Nephron (organoid): ENCODE measurements around the gene CTCFL.

Experiments used
- H3K27ac Mint-ChIP-seq, 3 experiments: 2 replicates each; pipeline ENCODE4 v1.8.0; 2020; ENCODE audit warnings: mixed read lengths in 3 of 3, mild to moderate bottlenecking in 2 of 3, moderate library complexity in 1 of 3
- H3K27me3 Mint-ChIP-seq: 2 replicates; pipeline ENCODE4 v1.8.0; 2021; ENCODE audit warnings: low read depth, mild to moderate bottlenecking, moderate library complexity, mixed read lengths
- H3K36me3 Mint-ChIP-seq: 2 replicates; pipeline ENCODE4 v1.8.0; 2020; ENCODE audit warnings: low read depth, mixed read lengths
- H3K4me1 Mint-ChIP-seq: 2 replicates; pipeline ENCODE4 v1.8.0; 2020; ENCODE audit warnings: mixed read lengths
- H3K4me3 Mint-ChIP-seq, 3 experiments: 2 replicates each; pipeline ENCODE4 v1.8.0; 2020; ENCODE audit warnings: mild to moderate bottlenecking in 3 of 3, mixed read lengths in 3 of 3, moderate library complexity in 2 of 3
- H3K9me3 Mint-ChIP-seq: 2 replicates; pipeline ENCODE4 v1.8.0; 2020; ENCODE audit warnings: mixed read lengths
- CTCF ChIP-seq, 3 experiments: fragments of 200-600 bp; sonication (generic); IDR thresholded peaks; one replicate each; pipeline ENCODE4 v1.5.0; 2021; ENCODE audit warnings: antibody characterized with exemption in 3 of 3; ENCODE audit not compliant: unreplicated experiment in 3 of 3

Gene CTCFL

DNA sequence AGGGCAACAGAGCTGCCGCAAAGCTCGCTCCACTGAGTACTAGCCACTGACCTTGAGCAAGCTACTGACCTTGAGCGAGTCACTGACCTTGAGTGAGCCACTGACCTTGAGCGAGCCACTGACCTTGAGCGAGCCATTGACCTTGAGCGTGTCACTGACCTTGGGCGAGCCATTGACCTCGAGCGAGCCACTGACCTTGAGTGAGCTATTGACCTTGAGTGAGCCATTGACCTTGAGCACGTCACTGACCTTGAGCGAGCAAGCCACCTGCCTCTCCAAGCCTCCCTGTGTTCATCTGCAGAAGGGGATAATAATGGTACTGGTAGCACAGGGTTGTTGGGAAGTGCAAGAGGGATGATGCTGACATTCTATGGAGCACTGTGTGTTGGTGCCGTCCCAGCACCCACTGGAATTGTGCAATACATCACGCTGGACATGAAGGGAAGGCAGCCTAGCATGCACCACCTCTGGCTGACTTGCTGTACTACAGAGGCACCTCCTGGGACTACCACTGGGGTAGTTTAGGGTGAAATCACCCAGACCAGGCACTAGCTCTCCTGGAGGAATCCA lies 60.2 kb downstream of the CTCFL start:
- no peaks in the 10 kb centered on the region for H3K9me3 Mint-ChIP-seq

GRCh38 chr20:57462781-57463180 lies 62.2 kb downstream of the CTCFL start:
- Mint-ChIP-seq H3K27me3 (peaks cover 17% of the 10 kb centered on the region), H3K27ac (no peak overlapping the region), H3K4me3 (no peak overlapping the region), H3K36me3 (peaks cover 3% of the 10 kb centered on the region), H3K9me3 (no peaks in the 10 kb centered on the region), H3K4me1 (peaks cover 8% of the 10 kb centered on the region)
- no peak for TF ChIP-seq CTCF (IDR thresholded peaks at IDR 0.05; ENCODE audit: unreplicated experiment in 3 of 3)

More for the DNA sequence above, 60.2 kb downstream of the CTCFL start:
- H3K4me1 Mint-ChIP-seq, result peaks cover 18% of the 10 kb centered on the region
- peaks cover 32% of the 10 kb centered on the region for H3K27me3 Mint-ChIP-seq
- H3K4me3 Mint-ChIP-seq, result no peak overlapping the region
- no peak overlapping the region for H3K27ac Mint-ChIP-seq
- no peak for TF ChIP-seq CTCF (IDR thresholded peaks at IDR 0.05; ENCODE audit: unreplicated experiment in 3 of 3)
- H3K36me3 Mint-ChIP-seq, result peaks cover 3% of the 10 kb centered on the region

DNA sequence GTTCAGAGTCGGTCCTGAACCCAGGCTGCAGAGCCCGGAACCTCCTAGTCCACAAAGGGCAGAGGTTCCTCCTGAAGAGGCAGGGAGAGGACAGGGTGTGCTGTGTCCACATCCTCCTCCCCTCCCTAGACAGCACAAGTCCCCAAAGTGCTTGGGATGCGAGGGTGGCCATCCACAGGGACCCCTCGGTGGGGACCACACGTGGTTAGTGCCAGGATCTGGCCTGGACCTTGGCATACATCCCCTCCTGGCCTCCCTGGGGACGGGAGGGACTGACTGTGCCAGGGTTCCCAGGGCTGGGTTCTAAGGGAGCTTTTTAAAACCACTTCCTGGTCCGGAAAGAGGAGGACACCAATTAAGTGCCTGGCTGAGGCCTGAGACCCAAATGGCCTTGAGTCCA lies 63.2 kb downstream of the CTCFL start:
- Mint-ChIP-seq H3K4me1 (peaks cover 8% of the 10 kb centered on the region), H3K36me3 (peaks cover 3% of the 10 kb centered on the region), H3K27me3 (peaks cover 17% of the 10 kb centered on the region), H3K4me3 (no peak overlapping the region), H3K27ac (no peak overlapping the region), H3K9me3 (no peaks in the 10 kb centered on the region)
- TF ChIP-seq CTCF (IDR thresholded peaks at IDR 0.05; ENCODE audit: unreplicated experiment in 3 of 3), result no peak

DNA sequence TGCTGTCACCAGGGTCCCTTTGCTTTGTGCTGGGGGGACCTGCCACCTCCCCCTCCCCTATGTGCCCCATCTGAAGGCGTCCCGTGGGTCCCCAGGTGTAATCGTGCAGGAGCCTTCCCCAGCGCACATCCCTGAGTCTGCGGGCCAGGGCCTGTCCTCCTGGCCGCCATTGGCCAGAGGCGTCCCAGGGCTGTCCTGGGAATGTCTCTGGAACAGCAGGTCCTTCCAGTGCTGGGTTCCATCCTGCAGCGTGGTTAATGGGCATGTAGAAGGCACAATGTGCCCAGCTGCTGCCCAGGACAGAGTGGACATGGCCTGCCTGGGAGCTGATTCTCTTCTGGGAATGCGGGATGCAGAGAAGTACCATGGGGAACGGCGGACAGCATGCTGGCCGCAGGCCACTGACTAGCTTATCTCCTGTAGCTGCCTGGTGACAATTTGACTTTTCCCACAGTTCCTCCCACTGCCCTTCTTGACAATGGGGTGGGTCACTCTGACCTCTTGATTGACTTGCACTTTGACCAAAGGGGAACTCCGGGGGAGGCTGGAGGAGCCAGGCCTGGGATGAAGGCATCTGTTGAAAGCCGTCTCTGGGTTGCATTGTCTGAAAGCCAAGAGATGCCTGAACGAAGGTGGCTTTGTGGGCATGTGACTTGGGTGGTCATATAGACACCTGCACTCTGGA lies 64.0 kb downstream of the CTCFL start:
- Mint-ChIP-seq H3K36me3 (peaks cover 3% of the 10 kb centered on the region), H3K4me1 (peaks cover 8% of the 10 kb centered on the region), H3K27me3 (peaks cover 17% of the 10 kb centered on the region), H3K4me3 (no peak overlapping the region), H3K27ac (no peak overlapping the region), H3K9me3 (no peaks in the 10 kb centered on the region)
- TF ChIP-seq CTCF (IDR thresholded peaks at IDR 0.05; ENCODE audit: unreplicated experiment in 3 of 3), result no peak

- Mint-ChIP-seq H3K27me3 (peaks cover 21% of the 10 kb centered on the region), H3K36me3 (peaks cover 3% of the 10 kb centered on the region), H3K9me3 (no peaks in the 10 kb centered on the region), H3K4me3 (no peak overlapping the region), H3K27ac (no peak overlapping the region), H3K4me1 (peaks cover 8% of the 10 kb centered on the region)
- TF ChIP-seq CTCF (IDR thresholded peaks at IDR 0.05; ENCODE audit: unreplicated experiment in 3 of 3), result no peak
Observed at GRCh38 chr20:57459897-57460296, 65.0 kb downstream of the CTCFL start.

DNA sequence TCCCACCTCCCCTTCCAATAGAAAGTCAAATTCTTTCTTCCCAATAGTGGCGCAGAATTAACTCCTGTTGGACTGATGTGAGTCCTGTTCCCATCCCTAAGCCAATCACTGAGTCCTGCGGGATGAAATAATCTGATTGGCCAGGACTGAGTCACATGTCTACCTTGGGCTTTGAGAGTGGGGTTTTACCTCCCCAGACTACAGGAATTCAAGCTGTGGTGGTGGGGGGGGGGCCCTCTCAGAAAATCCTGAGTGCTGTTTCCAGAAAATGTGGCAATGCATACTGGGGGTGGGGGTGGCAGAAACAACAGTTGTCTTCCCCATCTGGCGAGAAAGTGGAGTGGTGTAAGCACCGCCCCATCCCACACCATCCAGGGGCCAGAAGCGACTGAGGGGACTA lies 65.7 kb downstream of the CTCFL start:
- Mint-ChIP-seq H3K4me1 (peaks cover 8% of the 10 kb centered on the region), H3K9me3 (no peaks in the 10 kb centered on the region), H3K27me3 (peaks cover 19% of the 10 kb centered on the region), H3K4me3 (no peak overlapping the region), H3K27ac (no peak overlapping the region), H3K36me3 (no peaks in the 10 kb centered on the region)
- no peak for TF ChIP-seq CTCF (IDR thresholded peaks at IDR 0.05; ENCODE audit: unreplicated experiment in 3 of 3)
